Placental pericyte (primary cell): Measurements from ENCODE around the gene PCDHB10. TPM values are rescaled to one million over a fixed set of nuclear protein-coding genes. Genes with fewer than 3 reads are reported as not detected.

Experiments
- total RNA-seq: library from RNA; depleted of rRNA; stranded (reverse); fragments of >200 nt; gene quantifications from 2 replicates; pipeline ENCODE4 v1.2.3, GENCODE V29; 2012

PCDHB10 gene
- total RNA-seq = 0.22 and 0.43 TPM in 2 replicates

DNA sequence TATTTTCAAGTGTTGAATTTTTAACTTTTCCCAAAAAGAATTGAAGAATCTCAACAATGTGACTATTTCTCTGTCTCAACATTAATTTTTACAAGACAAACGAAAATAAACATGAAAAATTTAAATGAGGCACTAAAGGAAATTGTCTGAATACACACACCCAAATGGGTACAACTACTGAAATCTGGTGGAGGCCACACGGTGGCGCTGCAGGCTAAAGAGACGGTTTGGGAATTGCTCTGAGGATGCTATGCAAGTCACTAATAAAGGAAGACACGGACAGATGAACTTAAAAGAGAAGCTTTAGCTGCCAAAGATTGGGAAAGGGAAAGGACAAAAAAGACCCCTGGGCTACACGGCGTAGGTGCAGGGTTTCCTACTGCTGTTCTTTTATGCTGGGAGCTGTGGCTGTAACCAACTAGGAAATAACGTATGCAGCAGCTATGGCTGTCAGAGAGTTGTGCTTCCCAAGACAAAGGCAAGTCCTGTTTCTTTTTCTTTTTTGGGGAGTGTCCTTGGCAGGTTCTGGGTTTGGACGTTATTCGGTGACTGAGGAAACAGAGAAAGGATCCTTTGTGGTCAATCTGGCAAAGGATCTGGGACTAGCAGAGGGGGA, at the start of gene PCDHB10:
PCDHB10 (plus strand) TSS at position 244 of the 616 bp plus-strand sequence; CDS start at position 444, 200 bp downstream.

GRCh38 chr5:141149812-141150211, 42.3 kb upstream of the PCDHB10 start, which contains the start of gene PCDHB6:
Gene PCDHB6 (plus strand): TSS chr5:141150057. CDS start chr5:141150258, 201 bp downstream.

DNA sequence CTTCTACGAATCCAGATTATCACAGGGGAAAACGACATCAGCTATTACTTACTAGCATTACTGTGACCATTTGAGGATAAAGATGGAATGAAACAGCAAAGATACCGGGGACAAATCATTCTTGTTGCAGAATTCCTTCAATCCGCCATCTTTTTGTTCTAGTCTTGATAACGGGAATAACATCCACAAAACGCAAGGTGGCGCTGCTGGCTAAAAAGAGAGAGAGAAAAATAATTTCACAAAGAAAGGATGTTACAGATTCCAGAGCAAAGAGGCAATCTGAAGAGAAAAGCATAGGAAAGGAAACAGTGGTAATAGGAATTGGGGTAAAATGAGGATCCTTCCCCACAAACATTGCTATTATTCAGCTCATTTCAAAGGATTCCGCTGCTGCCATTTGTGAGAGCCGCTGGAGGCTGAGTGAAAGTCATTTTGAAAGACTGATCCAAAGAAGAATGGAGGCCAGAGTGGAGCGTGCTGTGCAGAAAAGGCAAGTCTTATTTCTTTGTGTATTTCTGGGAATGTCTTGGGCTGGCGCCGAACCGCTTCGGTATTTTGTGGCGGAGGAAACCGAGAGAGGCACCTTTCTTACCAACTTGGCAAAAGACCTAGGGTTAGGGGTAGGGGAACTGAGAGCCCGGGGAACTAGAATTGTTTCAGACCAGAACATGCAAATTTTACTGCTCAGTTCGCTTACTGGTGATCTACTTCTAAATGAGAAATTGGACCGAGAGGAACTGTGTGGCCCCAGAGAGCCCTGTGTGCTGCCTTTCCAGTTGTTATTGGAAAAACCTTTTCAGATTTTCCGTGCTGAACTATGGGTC, 19.6 kb upstream of the PCDHB10 start, which contains the start of gene PCDHB7:
PCDHB7 (plus strand) TSS at position 264 of the 824 bp plus-strand sequence; CDS start at position 456, 192 bp downstream.

DNA sequence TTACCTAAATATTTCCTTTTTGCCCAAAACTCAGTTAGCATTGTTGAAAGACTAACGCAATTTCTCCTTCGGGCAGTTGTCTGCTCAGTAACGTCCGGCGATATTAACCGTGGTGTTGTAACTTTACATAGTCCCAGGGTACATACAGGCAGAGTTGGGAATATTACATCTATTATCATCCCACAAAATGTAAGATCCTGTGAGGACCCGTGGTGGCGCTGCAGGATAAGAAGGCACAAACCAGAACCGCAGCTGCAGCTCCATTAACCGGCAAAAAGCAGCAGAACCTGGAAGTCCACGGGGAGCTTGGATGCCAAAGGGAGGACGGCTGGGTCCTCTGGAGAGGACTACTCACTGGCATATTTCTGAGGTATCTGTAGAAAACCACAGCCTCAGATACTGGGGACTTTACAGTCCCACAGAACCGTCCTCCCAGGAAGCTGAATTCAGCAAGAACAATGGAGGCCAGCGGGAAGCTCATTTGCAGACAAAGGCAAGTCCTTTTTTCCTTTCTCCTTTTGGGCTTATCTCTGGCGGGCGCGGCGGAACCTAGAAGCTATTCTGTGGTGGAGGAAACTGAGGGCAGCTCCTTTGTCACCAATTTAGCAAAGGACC, 14.5 kb upstream of the PCDHB10 start, which contains the start of gene PCDHB8:
PCDHB8 (plus strand) TSS at position 214 of the 615 bp plus-strand sequence; CDS start at position 459, 245 bp downstream.

GRCh38 chr5:141182248-141182647, 9.9 kb upstream of the PCDHB10 start, which contains the start of gene PCDHB16:
Gene PCDHB16 (plus strand): TSS chr5:141182387. CDS start chr5:141182560, 173 bp downstream.

DNA sequence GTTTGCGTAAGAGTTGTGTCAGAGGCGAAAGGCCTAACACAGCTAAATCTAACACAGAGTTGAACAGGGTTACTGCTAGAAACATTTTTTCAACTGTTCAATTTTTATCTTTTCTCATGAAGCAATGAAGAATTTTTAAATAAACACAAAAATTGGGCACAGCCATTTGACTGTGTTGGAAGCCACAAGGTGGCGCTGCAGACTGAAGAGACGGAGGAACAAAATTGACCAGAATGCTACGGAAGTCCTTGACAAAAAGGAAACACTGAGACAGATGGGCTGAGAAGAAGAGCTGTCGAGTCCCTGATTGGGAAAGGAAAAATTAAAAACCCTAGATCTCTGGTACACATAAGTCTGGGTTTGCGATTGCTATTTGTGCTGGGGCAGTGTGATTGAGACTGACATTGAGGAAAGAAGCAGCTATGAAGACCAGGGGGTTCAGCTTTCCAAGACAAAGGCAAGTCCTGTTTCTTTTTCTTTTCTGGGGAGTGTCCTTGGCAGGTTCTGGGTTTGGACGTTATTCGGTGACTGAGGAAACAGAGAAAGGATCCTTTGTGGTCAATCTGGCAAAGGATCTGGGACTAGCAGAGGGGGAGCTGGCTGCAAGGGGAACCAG, 5.1 kb upstream of the PCDHB10 start, which contains the start of gene PCDHB9:
PCDHB9 (plus strand) TSS at position 265 of the 616 bp plus-strand sequence; CDS start at position 423, 158 bp downstream.

GRCh38 chr5:141199359-141200235, 7.4 kb downstream of the PCDHB10 start, which contains the start of gene PCDHB11:
Gene PCDHB11 (plus strand): TSS chr5:141199627. CDS start chr5:141199775, 148 bp downstream.

DNA sequence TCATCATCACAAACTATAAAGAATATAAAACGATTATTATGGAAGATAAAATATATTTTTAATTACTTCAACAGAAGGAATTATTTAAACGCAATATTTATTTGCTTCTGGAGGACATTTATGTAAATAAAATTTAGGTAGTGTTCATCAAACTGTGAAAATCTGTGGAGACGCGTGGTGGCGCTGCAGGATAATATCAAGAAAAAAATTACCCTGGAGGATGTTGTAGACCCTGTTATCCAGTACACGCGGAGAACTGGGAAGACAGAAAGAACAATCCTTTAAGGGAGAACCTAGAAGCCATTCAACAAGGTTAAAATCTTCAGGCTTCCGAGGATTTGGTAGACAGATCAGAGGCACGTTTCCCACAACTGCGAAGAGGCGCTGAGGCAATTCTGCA, 16.3 kb downstream of the PCDHB10 start, which contains the start of gene PCDHB12:
PCDHB12 (plus strand) TSS at position 242 of the 400 bp plus-strand sequence. CDS start 189 bp downstream, outside the sequence.

GRCh38 chr5:141213656-141214339, 21.6 kb downstream of the PCDHB10 start, which contains the start of gene PCDHB13:
Gene PCDHB13 (plus strand): TSS chr5:141213919. CDS start chr5:141214124, 205 bp downstream.

DNA sequence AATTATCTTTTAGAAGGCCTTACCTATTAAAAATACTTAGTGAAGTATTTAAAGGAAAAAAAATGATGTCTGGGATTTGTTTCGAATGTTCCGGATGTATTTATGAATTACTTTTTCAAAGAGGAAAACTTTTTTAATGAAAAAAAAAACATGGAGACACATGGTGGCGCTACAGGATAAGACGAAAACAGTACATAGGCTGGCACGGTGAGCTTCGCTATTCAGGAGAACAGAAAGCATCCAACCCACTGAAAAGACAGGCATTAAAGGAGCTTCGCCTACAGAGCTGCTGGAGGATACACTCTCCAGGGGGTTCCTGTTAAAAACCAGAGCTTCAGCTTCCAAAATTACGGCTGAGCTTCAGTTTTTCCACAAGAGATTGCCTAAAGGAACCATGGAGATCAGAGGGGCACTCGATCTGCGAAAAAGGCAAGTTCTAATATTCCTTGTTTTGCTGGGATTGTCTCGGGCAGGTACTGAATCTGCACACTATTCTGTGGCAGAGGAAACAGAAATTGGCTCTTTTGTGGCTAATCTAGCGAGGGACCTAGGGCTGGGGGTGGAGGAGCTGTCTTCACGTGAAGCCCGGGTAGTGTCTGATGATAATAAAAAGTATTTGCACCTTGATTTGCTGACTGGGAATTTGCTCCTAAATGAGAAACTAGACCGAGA, 31.1 kb downstream of the PCDHB10 start, which contains the start of gene PCDHB14:
PCDHB14 (plus strand) TSS at position 232 of the 672 bp plus-strand sequence; CDS start at position 395, 163 bp downstream.

Other genes with a start within 250 kb of the PCDHB10 start
- 0.14 and 0.22 TPM in 2 replicates for gene PCDHAC2, start 225.9 kb upstream of the PCDHB10 start, total RNA-seq
- not detected in 2 replicates for gene PCDHB1, start 141.0 kb upstream of the PCDHB10 start, total RNA-seq
- 0.22 and 0.29 TPM in 2 replicates for gene PCDHB2, start 97.7 kb upstream of the PCDHB10 start, total RNA-seq
- under 0.01 and 0.29 TPM in 2 replicates for gene PCDHB3, start 91.9 kb upstream of the PCDHB10 start, total RNA-seq
- gene PCDHB4, start 70.5 kb upstream of the PCDHB10 start, total RNA-seq = 0.14 TPM in 1 of 2 replicates, not detected in the other
- gene PCDHB5, start 57.1 kb upstream of the PCDHB10 start, total RNA-seq = 0.14 and 0.22 TPM in 2 replicates
- gene PCDHB6, start 42.3 kb upstream of the PCDHB10 start, total RNA-seq = under 0.01 and 0.14 TPM in 2 replicates
- under 0.01 and 0.14 TPM in 2 replicates for gene PCDHB7, start 19.7 kb upstream of the PCDHB10 start, total RNA-seq
- gene PCDHB8, start 14.6 kb upstream of the PCDHB10 start, total RNA-seq = 0.29 TPM in 1 of 2 replicates, not detected in the other
- under 0.01 and 0.14 TPM in 2 replicates for gene PCDHB16, start 10.0 kb upstream of the PCDHB10 start, total RNA-seq
- gene PCDHB9, start 5.2 kb upstream of the PCDHB10 start, total RNA-seq = 0.14 TPM in 1 of 2 replicates, not detected in the other
- gene PCDHB11, start 7.3 kb downstream of the PCDHB10 start, total RNA-seq = under 0.01 and 0.29 TPM in 2 replicates
- under 0.01 TPM in 1 of 2 replicates, not detected in the other for gene PCDHB12, start 16.4 kb downstream of the PCDHB10 start, total RNA-seq
- 0.22 and 0.29 TPM in 2 replicates for gene PCDHB13, start 21.6 kb downstream of the PCDHB10 start, total RNA-seq
- 0.29 and 0.44 TPM in 2 replicates for gene PCDHB14, start 31.0 kb downstream of the PCDHB10 start, total RNA-seq
- under 0.01 and 0.14 TPM in 2 replicates for gene PCDHB15, start 53.0 kb downstream of the PCDHB10 start, total RNA-seq
- 0.44 and 2.0 TPM in 2 replicates for gene SLC25A2, start 111.7 kb downstream of the PCDHB10 start, total RNA-seq
- gene TAF7, start 128.4 kb downstream of the PCDHB10 start, total RNA-seq = 43.1 and 61.6 TPM in 2 replicates
- 0.43 and 0.88 TPM in 2 replicates for gene PCDHGA1, start 138.2 kb downstream of the PCDHB10 start, total RNA-seq
- gene PCDHGA2, start 146.4 kb downstream of the PCDHB10 start, total RNA-seq = 2.0 and 6.3 TPM in 2 replicates
- 4.0 and 5.5 TPM in 2 replicates for gene PCDHGA3, start 151.5 kb downstream of the PCDHB10 start, total RNA-seq
- 1.8 and 1.9 TPM in 2 replicates for gene PCDHGB1, start 157.7 kb downstream of the PCDHB10 start, total RNA-seq
- gene PCDHGA4, start 162.7 kb downstream of the PCDHB10 start, total RNA-seq = 5.0 and 6.1 TPM in 2 replicates
- 2.2 and 3.1 TPM in 2 replicates for gene PCDHGB2, start 167.6 kb downstream of the PCDHB10 start, total RNA-seq
- gene PCDHGA5, start 171.8 kb downstream of the PCDHB10 start, total RNA-seq = 1.5 and 1.9 TPM in 2 replicates
- 2.6 and 3.3 TPM in 2 replicates for gene PCDHGB3, start 177.9 kb downstream of the PCDHB10 start, total RNA-seq
- gene PCDHGA6, start 181.5 kb downstream of the PCDHB10 start, total RNA-seq = 4.3 and 4.8 TPM in 2 replicates
- 4.3 and 7.7 TPM in 2 replicates for gene PCDHGA7, start 190.4 kb downstream of the PCDHB10 start, total RNA-seq
- gene PCDHGB4, start 195.3 kb downstream of the PCDHB10 start, total RNA-seq = 28.2 and 30.4 TPM in 2 replicates
- 2.4 and 3.3 TPM in 2 replicates for gene PCDHGA8, start 200.3 kb downstream of the PCDHB10 start, total RNA-seq
- gene PCDHGB5, start 205.6 kb downstream of the PCDHB10 start, total RNA-seq = 27.3 and 27.4 TPM in 2 replicates
- 4.6 and 6.2 TPM in 2 replicates for gene PCDHGA9, start 210.4 kb downstream of the PCDHB10 start, total RNA-seq
- 4.3 and 5.3 TPM in 2 replicates for gene PCDHGB6, start 215.7 kb downstream of the PCDHB10 start, total RNA-seq
- 13.2 and 14.0 TPM in 2 replicates for gene PCDHGA10, start 220.6 kb downstream of the PCDHB10 start, total RNA-seq
- 7.6 and 14.0 TPM in 2 replicates for gene PCDHGB7, start 225.3 kb downstream of the PCDHB10 start, total RNA-seq
- gene PCDHGA11, start 228.7 kb downstream of the PCDHB10 start, total RNA-seq = 12.7 and 19.2 TPM in 2 replicates
- 30.0 and 37.5 TPM in 2 replicates for gene PCDHGA12, start 238.2 kb downstream of the PCDHB10 start, total RNA-seq